GM18511 (cell line): ENCODE data around the gene MAP3K1.

ENCODE experiments used
- ATAC-seq: cut with Tn5 transposase; IDR thresholded peaks from one replicate; pipeline ENCODE4 v1.9.1; 2021; ENCODE audit warnings: mild to moderate bottlenecking, moderate library complexity; ENCODE audit not compliant: unreplicated experiment

Gene MAP3K1

GRCh38 chr5:56900395-56900794 is 85.0 kb downstream of the MAP3K1 start:
- ATAC-seq, result no peak

DNA sequence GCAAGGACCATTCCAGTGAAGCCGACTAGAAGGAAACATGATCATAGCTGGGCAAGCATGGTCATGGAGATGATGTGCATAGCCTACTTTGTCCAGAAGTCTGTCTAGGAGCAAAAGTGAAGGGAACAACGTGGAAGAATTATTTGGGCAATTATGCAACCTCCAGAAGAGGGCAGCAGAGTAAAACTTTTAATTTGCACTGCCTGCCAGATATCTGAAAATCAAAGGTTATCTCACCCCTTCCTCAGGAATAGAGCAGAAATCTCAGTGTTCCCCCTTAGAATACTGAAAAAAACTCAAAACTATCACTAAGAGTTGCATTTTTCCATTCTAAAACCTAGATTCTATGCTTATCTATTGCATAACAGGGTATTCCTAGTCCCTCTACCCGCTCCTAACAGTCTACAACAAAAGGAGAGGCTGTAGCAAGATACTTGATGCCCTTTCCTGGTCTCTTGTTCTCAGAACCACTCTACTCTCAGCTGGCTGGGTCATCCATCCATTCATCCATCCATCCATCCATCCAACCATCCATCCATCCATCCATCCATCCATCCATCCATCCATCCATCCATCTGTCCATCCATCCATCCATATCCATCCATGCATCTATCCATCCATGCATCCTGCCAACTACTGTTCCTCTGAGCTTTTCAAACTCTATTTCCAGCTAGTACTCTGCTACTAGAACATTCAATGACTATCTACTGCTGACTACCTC is 85.7 kb downstream of the MAP3K1 start:
- ATAC-seq, result no peak

GRCh38 chr5:56908942-56909293 is 93.6 kb downstream of the MAP3K1 start:
- peak; percentile 46 for ATAC-seq

DNA sequence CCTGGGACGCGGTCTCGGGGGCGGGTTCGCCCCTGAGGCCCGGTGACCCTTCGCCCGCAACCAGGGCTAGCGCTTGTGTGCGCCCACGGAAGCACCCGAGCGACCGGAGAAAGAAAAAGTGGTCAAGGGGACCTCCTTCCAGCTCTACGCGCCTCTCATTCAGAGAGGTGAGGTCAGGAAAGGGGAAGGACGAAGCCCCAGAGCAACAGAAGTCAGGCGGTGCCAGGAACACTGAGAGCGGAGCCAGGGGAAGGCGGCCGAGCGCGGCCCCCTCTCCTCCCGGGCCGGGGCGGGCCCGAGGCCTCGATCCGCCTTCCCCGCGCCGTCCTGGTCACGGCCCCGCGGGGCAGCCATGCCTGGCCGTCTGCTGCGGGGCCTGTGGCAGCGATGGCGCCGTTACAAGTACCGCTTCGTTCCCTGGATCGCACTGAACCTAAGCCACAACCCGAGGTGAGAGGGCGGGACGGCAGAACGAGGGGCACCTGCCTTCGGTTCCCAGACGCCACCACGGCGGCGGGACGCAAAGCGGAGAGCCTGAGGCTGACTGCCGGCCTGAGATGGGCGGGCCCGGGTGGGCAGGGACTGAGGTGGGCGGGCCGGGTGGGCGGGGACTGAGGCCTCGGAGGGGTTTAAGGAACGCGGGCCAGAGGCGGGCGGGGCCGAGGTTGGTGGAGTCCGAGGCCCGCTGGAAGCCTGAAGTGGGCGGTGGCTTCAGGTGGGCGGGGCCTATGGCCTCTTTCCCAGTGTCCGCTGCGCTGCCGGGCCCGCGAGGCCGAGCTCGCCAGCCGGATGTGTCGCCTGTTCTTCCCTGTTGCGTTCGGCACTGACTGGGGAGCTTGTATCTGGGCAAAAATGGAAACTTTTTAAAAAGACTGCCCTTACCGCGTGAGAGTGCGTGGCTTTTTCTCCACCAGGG is 94.2 kb downstream of the MAP3K1 start, which contains the start of gene SETD9:
Gene SETD9 (plus strand): TSS at position 303 of the 916 bp plus-strand sequence. CDS start 50 bp downstream, at position 353.
- ATAC-seq, result peak; percentile 90

GRCh38 chr5:56910210-56910965 is 95.0 kb downstream of the MAP3K1 start:
- ATAC-seq, result peak; percentile 27

- no peak for ATAC-seq
These were observed 98.4 kb downstream of the MAP3K1 start for GRCh38 chr5:56913766-56914165.

DNA sequence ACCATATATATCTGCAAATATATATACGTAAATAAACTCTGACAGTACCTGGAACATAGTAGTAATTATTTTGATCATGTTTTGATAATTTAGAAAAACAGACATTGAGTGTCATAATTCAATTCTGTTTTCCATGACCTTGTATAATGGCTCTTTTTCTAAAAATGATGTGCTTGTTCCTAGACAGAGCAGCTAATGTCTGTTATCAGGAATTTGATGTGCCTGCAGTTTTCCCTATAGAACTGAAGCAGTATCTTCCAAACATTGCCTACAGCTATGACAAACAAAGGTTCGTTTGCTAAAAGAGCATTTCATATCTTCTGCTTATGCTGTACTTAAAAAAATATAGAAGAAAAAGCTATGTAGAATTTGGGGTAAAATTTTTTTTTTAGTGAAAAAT is 99.3 kb downstream of the MAP3K1 start:
- ATAC-seq, result no peak

DNA sequence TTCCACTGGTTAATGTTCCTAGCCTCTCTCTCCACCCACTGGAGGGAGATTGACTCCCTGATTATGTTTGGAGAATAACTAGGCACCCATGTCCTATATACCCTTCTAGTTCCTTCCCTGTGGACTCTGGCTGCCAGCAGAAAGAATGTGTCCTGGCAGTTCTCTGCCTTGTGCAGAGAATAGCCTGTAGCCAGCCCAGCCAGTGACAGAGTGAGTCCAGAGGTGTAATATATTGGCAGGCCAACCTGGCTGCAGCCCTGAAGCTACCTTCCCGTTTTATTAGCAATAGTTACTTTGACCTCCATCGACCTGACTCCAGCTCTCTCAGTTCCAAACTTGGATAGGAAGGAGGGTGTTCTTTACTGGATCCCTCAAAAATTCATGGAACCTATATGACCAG is 102.2 kb downstream of the MAP3K1 start:
- no peak for ATAC-seq

- ATAC-seq, result no peak
These were observed 102.7 kb downstream of the MAP3K1 start for GRCh38 chr5:56918054-56918453.

DNA sequence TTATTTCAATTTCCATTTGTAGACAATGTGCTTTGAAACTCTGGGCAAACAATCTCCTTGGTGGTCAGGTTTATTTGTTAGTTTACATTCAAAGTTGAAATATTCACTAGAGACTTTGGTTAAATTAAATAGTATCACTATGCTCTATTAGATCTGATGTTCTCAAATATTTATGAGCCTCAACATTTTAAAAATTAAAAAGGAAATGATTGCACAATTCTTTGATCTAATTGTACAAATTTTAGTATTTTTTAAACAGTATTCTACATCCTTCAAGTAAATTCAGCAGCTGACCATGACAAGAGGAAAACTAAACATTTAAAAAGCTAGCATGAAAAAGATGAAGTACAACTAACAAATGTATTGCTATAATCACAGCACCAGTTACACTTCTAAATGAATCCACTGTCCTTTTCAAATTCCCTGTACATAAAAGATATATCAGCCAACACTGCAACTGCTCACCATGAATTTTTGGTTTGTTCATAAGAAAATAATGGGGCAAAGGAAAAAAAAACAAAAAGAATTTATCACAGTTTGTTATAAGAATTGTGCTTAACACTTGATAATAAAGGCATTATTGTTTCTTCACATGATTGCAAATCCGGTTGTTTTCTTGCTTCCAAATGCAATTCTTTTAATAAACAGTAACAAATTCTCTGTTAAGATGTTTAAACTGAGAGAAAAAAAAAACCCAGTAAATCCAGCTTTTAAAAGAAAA is 104.8 kb downstream of the MAP3K1 start:
- ATAC-seq, result no peak

- no peak for ATAC-seq
These were observed 107.6 kb downstream of the MAP3K1 start for GRCh38 chr5:56922922-56923321.

DNA sequence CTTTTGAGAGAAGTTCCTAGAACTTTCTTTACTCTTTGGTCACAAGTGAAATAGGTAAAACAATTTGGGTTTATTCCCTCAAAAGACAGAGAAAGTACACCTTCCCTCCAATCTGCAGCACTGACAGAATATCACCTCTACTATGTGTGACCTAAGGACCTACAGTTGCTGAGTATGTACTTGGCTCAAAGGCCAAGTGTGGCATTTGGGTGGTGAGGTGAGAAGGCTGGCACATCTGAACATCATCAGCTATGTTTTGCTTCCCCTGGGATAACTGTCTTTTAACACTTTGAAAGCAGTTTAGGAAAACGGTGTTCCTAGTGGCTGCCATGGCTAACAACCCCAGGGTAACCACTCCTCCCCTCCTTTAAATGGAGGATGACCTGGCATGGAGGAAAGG is 119.0 kb downstream of the MAP3K1 start:
- no peak for ATAC-seq

DNA sequence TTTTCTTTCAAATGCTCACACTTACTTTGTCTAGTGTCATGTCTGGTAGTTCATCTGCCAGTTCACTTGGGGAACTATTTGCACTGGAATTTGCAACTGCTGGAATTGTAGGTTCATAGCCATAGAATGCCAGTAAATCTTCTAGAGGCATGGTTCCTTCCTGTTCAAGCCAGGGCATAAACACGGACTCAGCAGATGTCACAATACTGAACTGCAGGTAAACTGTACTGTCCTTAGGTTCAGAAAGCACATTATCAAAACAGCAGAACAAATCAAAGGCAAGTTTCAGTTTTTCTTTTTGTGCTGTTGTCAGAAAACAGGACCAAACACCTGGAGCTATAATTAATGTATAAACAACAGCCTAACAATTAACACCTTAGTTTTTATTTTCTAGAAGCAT is 123.5 kb downstream of the MAP3K1 start:
- ATAC-seq, result no peak

GRCh38 chr5:56941981-56942380 is 126.6 kb downstream of the MAP3K1 start:
- ATAC-seq, result no peak
